CD14-positive monocyte (primary cell): ENCODE data around the gene FHOD3. TPM values are rescaled to one million over a fixed set of nuclear protein-coding genes. Genes with fewer than 3 reads are reported as not detected.

Source experiments
- DNase-seq, 3 donors: peaks; one replicate each; pipeline ENCODE4 v3.0.0-alpha.2; 2011 to 2022
- H2AFZ ChIP-seq: 2 replicates; pipeline ENCODE4 v1.6.0; 2012; ENCODE audit warnings: mild to moderate bottlenecking, low read depth, low read length, inconsistent platforms; ENCODE audit not compliant: insufficient read depth, poor library complexity, severe bottlenecking
- H3K27ac ChIP-seq, 2 donors: 1 replicate in 1 of 2; 2 replicates in 1 of 2; pipeline ENCODE4 v1.5.1; 2012 to 2013; ENCODE audit warnings: low read length in 2 of 2, control low read depth in 1 of 2, inconsistent platforms in 1 of 2, low read depth in 1 of 2, mild to moderate bottlenecking in 1 of 2
- H3K27me3 ChIP-seq, 2 donors: one replicate each; pipeline versions ENCODE4 v1.6.0 to v1.6.1; 2011 to 2013; ENCODE audit warnings: low read length in 2 of 2; ENCODE audit not compliant: control insufficient read depth in 2 of 2, insufficient read depth in 2 of 2
- H3K36me3 ChIP-seq, 2 donors: replicated peaks in 1 of 2; 1 replicate in 1 of 2; 2 replicates in 1 of 2; pipeline versions ENCODE4 v1.5.1 to v1.6.1; 2012 to 2013; ENCODE audit warnings: low read length in 2 of 2, control low read depth in 1 of 2, inconsistent platforms in 1 of 2, mild to moderate bottlenecking in 1 of 2; ENCODE audit not compliant: insufficient read depth in 2 of 2, control insufficient read depth in 1 of 2
- H3K4me1 ChIP-seq, 2 donors: 1 replicate in 1 of 2; 2 replicates in 1 of 2; pipeline versions ENCODE4 v1.5.1 to v1.6.1; 2012 to 2013; ENCODE audit warnings: low read length in 2 of 2, control low read depth in 1 of 2, inconsistent platforms in 1 of 2, mild to moderate bottlenecking in 1 of 2, moderate library complexity in 1 of 2; ENCODE audit not compliant: insufficient read depth in 2 of 2, control insufficient read depth in 1 of 2
- H3K4me2 ChIP-seq: replicated peaks from 2 replicates; pipeline ENCODE3; 2012; ENCODE audit warnings: low read length, moderate library complexity, mild to moderate bottlenecking; ENCODE audit not compliant: poor library complexity, severe bottlenecking; ENCODE audit errors: extremely low read depth
- H3K4me3 ChIP-seq, 3 experiments: fragments of 200-600 bp in 1 of 3; sonication (generic) in 1 of 3; replicated peaks in 1 of 3; 1 replicate in 2 of 3; 2 replicates in 1 of 3; pipeline ENCODE4 v1.5.1; 2011 to 2013; ENCODE audit warnings: low read length in 3 of 3, mild to moderate bottlenecking in 3 of 3, control low read depth in 2 of 3, low read depth in 2 of 3, inconsistent platforms in 1 of 3, moderate library complexity in 1 of 3
- H3K79me2 ChIP-seq: 2 replicates; pipeline ENCODE4 v1.6.0; 2012; ENCODE audit warnings: mild to moderate bottlenecking, control low read depth, inconsistent platforms, low read length, moderate library complexity; ENCODE audit not compliant: insufficient read depth
- H3K9ac ChIP-seq: 2 replicates; pipeline ENCODE4 v1.6.0; 2017; ENCODE audit warnings: low read length, mild to moderate bottlenecking; ENCODE audit not compliant: insufficient read depth, poor library complexity, severe bottlenecking
- H3K9me3 ChIP-seq, 2 donors: replicated peaks in 1 of 2; 1 replicate in 1 of 2; 2 replicates in 1 of 2; pipeline versions ENCODE4 v1.5.1 to v1.6.1; 2012 to 2013; ENCODE audit warnings: low read length in 2 of 2, control low read depth in 1 of 2; ENCODE audit not compliant: control insufficient read depth in 1 of 2, insufficient read depth in 1 of 2
- H4K20me1 ChIP-seq: 2 replicates; pipeline ENCODE4 v1.6.0; 2012; ENCODE audit warnings: mild to moderate bottlenecking, low read length, control low read depth, moderate library complexity; ENCODE audit not compliant: insufficient read depth
- H3K27ac Mint-ChIP-seq, 7 donors: one replicate each; pipeline ENCODE4 v1.8.0; 2020; ENCODE audit warnings: mild to moderate bottlenecking in 7 of 7, mixed read lengths in 7 of 7, moderate library complexity in 6 of 7, inconsistent platforms in 2 of 7
- H3K27me3 Mint-ChIP-seq, 3 donors: one replicate each; pipeline ENCODE4 v1.8.0; 2021 to 2022; ENCODE audit warnings: low read depth in 3 of 3, mild to moderate bottlenecking in 3 of 3, mixed read lengths in 3 of 3, moderate library complexity in 3 of 3, inconsistent platforms in 1 of 3
- H3K36me3 Mint-ChIP-seq, 2 donors: one replicate each; pipeline ENCODE4 v1.8.0; 2020; ENCODE audit warnings: mixed read lengths in 2 of 2, inconsistent platforms in 1 of 2, mild to moderate bottlenecking in 1 of 2
- H3K4me1 Mint-ChIP-seq: one replicate; pipeline ENCODE4 v1.8.0; 2020; ENCODE audit warnings: mild to moderate bottlenecking, mixed read lengths
- H3K4me3 Mint-ChIP-seq, 2 donors: one replicate each; pipeline ENCODE4 v1.8.0; 2020; ENCODE audit warnings: mild to moderate bottlenecking in 2 of 2, mixed read lengths in 2 of 2, moderate library complexity in 1 of 2
- H3K9me3 Mint-ChIP-seq, 7 donors: one replicate each; pipeline ENCODE4 v1.8.0; 2020 to 2022; ENCODE audit warnings: mixed read lengths in 7 of 7, mild to moderate bottlenecking in 6 of 7, moderate library complexity in 6 of 7, inconsistent platforms in 2 of 7
- CTCF ChIP-seq: fragments of 200-600 bp; IDR thresholded peaks from one replicate; pipeline ENCODE4 v1.8.0; 2022; ENCODE audit warnings: antibody characterized with exemption, mild to moderate bottlenecking
- WGBS: methylation state at CpG from one replicate; pipeline ENCODE4 v1.1.5; 2013; ENCODE audit warnings: missing lambda C conversion rate; ENCODE audit not compliant: insufficient coverage; 5-methylcytosine and 5-hydroxymethylcytosine counted together
- intact Hi-C, 2 donors: fragments of 100-400 bp; cut with micrococcal nuclease; formaldehyde crosslinking; loops; one replicate each; pipeline versions ENCODE4 v1.15.0 to v1.15.1; 2023
- polyA plus RNA-seq, 3 donors: library from polyadenylated mRNA; depleted of rRNA in 1 of 3; unstranded in 2 of 3; stranded (reverse) in 1 of 3; fragments of 300-500 nt in 2 of 3; fragments of >200 nt in 1 of 3; fragmentation: Illumina TruSeq in 2 of 3; gene quantifications; 1 replicate in 2 of 3; 2 replicates in 1 of 3; pipeline ENCODE4 v1.2.3, GENCODE V29; 2012 to 2021

The FHOD3 gene
- polyA plus RNA-seq, 3 donors = not detected

GRCh38 chr18:36543991-36544725, 246.6 kb downstream of the FHOD3 start:
- H4K20me1 ChIP-seq = no peaks in the 10 kb centered on the region
- no peaks in the 10 kb centered on the region for H3K27me3 ChIP-seq
- H3K9me3 ChIP-seq = no peaks in the 10 kb centered on the region
- H3K36me3 ChIP-seq = no peaks in the 10 kb centered on the region
- no peak overlapping the region for H3K9ac ChIP-seq
- no peaks in the 10 kb centered on the region for H3K4me1 Mint-ChIP-seq
- no peaks in the 10 kb centered on the region for H3K4me1 ChIP-seq
- peaks cover 0 to 2% (median 1%) of the 10 kb centered on the region in 3 donors for H3K27me3 Mint-ChIP-seq
- H3K79me2 ChIP-seq = no peaks in the 10 kb centered on the region
- H3K27ac Mint-ChIP-seq = no peak overlapping the region
- H3K4me3 Mint-ChIP-seq = no peak overlapping the region
- WGBS = 92% methylated on average over 11 of the region's 15 CpGs
- intact Hi-C loops = no loop called here
- no peaks in the 10 kb centered on the region for H3K36me3 Mint-ChIP-seq
- no peak overlapping the region for H3K4me2 ChIP-seq
- H3K4me3 ChIP-seq = no peak overlapping the region
- no peak overlapping the region for H3K27ac ChIP-seq
- TF ChIP-seq CTCF = no peak
- DNase-seq = no peak
- H3K9me3 Mint-ChIP-seq = peaks cover 0 to 6% (median 3%) of the 10 kb centered on the region in 7 donors
- H2AFZ ChIP-seq = no peak overlapping the region

- Histone ChIP-seq H4K20me1 (no peaks in the 10 kb centered on the region), H3K4me2 (no peak overlapping the region), H3K9me3 (no peaks in the 10 kb centered on the region), H2AFZ (no peak overlapping the region), H3K79me2 (no peaks in the 10 kb centered on the region), H3K27ac (no peak overlapping the region), H3K36me3 (no peaks in the 10 kb centered on the region), H3K4me3 (no peak overlapping the region), H3K4me1 (no peaks in the 10 kb centered on the region), H3K27me3 (no peaks in the 10 kb centered on the region), H3K9ac (no peak overlapping the region)
- DNase-seq = no peak
- H3K27me3 Mint-ChIP-seq = peaks cover 0 to 1% (median 0%) of the 10 kb centered on the region in 3 donors
- peaks cover 0 to 3% (median 1%) of the 10 kb centered on the region in 7 donors for H3K9me3 Mint-ChIP-seq
- 100% methylated on average over 1 of the region's 6 CpGs for WGBS
- H3K4me1 Mint-ChIP-seq = no peaks in the 10 kb centered on the region
- intact Hi-C loops = no loop called here
- H3K4me3 Mint-ChIP-seq = no peak overlapping the region
- no peak overlapping the region for H3K27ac Mint-ChIP-seq
- TF ChIP-seq CTCF = no peak
- H3K36me3 Mint-ChIP-seq = no peaks in the 10 kb centered on the region
Measured at GRCh38 chr18:36545821-36546427, 248.4 kb downstream of the FHOD3 start.
